Heart right ventricle (tissue), 16 donors: Measurements from ENCODE around the gene SCAMP2. TPM values are rescaled to one million over a fixed set of nuclear protein-coding genes. Genes with fewer than 3 reads are reported as not detected.

Experiments
- ATAC-seq, 8 donors: fragments of 200-7000 bp; cut with Tn5 transposase; one replicate each; pipeline ENCODE4 v1.9.1; 2020; ENCODE audit warnings: mild to moderate bottlenecking in 8 of 8, moderate library complexity in 8 of 8, moderate number of reproducible peaks in 1 of 8
- DNase-seq, 2 donors: peaks; one replicate each; pipeline ENCODE4 v3.0.0-alpha.2; 2020
- H3K27ac ChIP-seq, 10 donors: fragments of 200-600 bp; sonication (generic) in 2 of 10; one replicate each; pipeline versions ENCODE4 v1.5.0 to v1.8.0; 2020 to 2022; ENCODE audit warnings: mild to moderate bottlenecking in 3 of 10
- H3K27me3 ChIP-seq, 7 donors: fragments of 200-600 bp; one replicate each; pipeline ENCODE4 v1.8.0; 2021 to 2022; ENCODE audit warnings: mild to moderate bottlenecking in 2 of 7
- H3K36me3 ChIP-seq, 9 donors: fragments of 200-600 bp; sonication (generic) in 1 of 9; one replicate each; pipeline versions ENCODE4 v1.5.0 to v1.8.0; 2020 to 2022; ENCODE audit warnings: mild to moderate bottlenecking in 2 of 9
- H3K4me1 ChIP-seq, 9 donors: fragments of 200-600 bp; sonication (generic) in 1 of 9; one replicate each; pipeline versions ENCODE4 v1.5.0 to v1.8.0; 2020 to 2022; ENCODE audit warnings: mild to moderate bottlenecking in 4 of 9
- H3K4me3 ChIP-seq, 10 donors: fragments of 200-600 bp; sonication (generic) in 2 of 10; one replicate each; pipeline versions ENCODE4 v1.5.0 to v1.8.0; 2020 to 2022; ENCODE audit warnings: mild to moderate bottlenecking in 7 of 10, moderate library complexity in 2 of 10
- H3K9me3 ChIP-seq, 11 donors: fragments of 200-600 bp in 10 of 11; sonication (generic) in 2 of 11; one replicate each; pipeline versions ENCODE4 v1.5.0 to v1.8.0; 2013 to 2022; ENCODE audit warnings: mild to moderate bottlenecking in 2 of 11, control low read depth in 1 of 11, moderate library complexity in 1 of 11
- WGBS, 2 donors: extraction: QIAGEN DNeasy Blood & Tissue Kit; methylation state at CpG; one replicate each; pipeline ENCODE4 v1.1.7; 2013; ENCODE audit warnings: inconsistent platforms in 1 of 2; 5-methylcytosine and 5-hydroxymethylcytosine counted together
- intact Hi-C, 10 donors: fragments of 100-400 bp; cut with DNase I; formaldehyde crosslinking; loops; one replicate each; pipeline versions ENCODE4 v1.11.1 to v1.14.2; 2022
- polyA plus RNA-seq, 2 donors: library from polyadenylated mRNA; stranded (reverse); fragments of 200-250 nt; gene quantifications; one replicate each; pipeline ENCODE4 v1.2.3, GENCODE V29; 2013
- total RNA-seq, 10 donors: library from RNA; stranded (reverse); fragmentation: NEBNext Ultra II Directional in 3 of 10; extraction: Animal tissue kit (Norgen Biotek cat#: 25700) in 3 of 10; gene quantifications; one replicate each; pipeline versions ENCODE4 v1.2.1 to v1.2.4, GENCODE V29; 2021 to 2023
- TF ChIP-seq, protein P1 (sequence below), 9 donors: fragments of 200-600 bp; sonication (generic) in 2 of 9; IDR thresholded peaks; one replicate each; pipeline versions ENCODE4 v1.5.0 to v1.8.0; 2021 to 2022; ENCODE audit warnings: antibody characterized with exemption in 9 of 9, mild to moderate bottlenecking in 5 of 9, moderate library complexity in 1 of 9
- donor health status: Arrhythmogenic right ventricular cardiomyopathy.
- donor health status: ischemic (EF 13 %, LVEDD 7.1; RV severe dilation, severe dysfunction).
- donor health status: healthy with polysubstance abuse.
- donor health status: DM: no; HTN: yes; CAD: no.
- donor health status: DM: no; HTN: no; CAD: no.
- donor health status: ischemic (EF 25% LVEDD 6.9; RV normal size, moderate dysfunction).
- donor health status: ischemic (EF 25% LVEDD 5.7; RV mildly dilated, moderate dysfunction).
- donor health status: healthy.
- donor health status: DM: yes; HTN: yes; CAD: no.
- donor health status: Ischemic cardiomyopathy.
- donor health status: ischemic (EF 35%, LVEDD 5.7; RV mildly dilated, moderate dysfunction).
- donor health status: nonischemic (EF 11% LVEDD 7.7; RV severe dilation, severe dysfunction).
- donor health status: DM: yes; HTN: yes; CAD: no.
- donor health status: PGD.
- donor health status: ischemic (EF 29% LVEDD 5.4; RV normal size, mild dysfunction).
- donor health status: nonischemic (EF 23%, LVEDD 6.1; RV moderate dilation, normal function).

Gene SCAMP2
- total and polyA plus RNA-seq, 12 donors = 28.0 to 76.7 (median 39.1) TPM

DNA sequence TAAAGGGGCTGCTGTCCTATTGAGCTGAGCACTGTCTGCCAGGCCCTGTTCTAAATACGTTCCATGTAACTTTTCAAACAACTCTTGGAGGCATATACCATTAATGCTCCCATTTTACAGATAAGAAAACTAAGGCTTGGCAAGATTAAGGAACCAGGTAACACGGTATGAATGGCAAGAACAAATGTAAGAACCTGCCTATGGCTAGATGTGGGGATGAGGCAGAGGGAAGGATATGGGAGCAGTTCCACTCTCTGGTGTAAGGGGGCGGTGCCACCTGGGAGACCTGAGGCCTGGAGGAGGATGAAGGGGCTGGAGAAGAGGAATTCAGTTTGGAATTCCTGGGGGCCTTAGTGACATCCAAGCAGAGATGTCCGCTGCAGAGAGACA is 64.3 kb downstream of the SCAMP2 start:
- ATAC-seq = no peak

DNA sequence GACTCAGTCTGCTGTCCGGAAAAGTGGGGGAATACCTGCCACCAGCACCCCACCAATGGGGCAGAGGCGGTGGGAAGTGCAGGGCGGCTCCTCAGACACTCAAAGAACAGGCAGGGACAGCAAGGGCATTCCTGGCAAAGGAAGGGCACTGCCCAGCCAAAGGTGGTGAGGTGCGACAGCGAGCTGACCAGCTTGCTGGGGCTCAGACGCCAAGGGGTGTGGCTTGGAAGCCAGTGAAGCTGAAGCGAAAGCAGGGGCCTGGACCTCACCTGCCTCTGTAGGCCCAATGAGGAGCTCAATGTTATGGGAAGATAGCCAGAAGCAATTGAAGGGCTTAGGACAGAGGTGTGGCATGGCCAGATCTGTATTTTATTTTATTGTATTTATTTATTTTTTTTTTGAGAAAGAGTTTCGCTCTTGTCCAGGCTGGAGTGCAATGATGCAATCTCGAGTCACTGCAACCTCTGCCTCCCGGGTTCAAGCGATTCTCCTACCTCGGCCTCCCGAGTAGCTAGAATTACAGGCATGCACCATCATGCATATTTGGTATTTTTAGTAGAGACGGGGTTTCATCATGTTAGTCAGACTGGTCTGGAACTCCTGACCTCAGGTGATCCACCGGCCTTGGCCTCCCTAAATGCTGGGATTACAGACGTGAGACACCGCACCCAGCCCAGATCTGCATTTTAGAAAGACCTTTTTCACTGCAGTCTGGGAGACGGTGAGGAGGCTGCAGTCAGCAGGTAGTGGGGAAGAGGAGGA is 64.9 kb downstream of the SCAMP2 start:
- Histone ChIP-seq H3K4me1 (peaks cover 0 to 8% (median 0%) of the 10 kb centered on the region in 9 donors), H3K9me3 (no peaks in the 10 kb centered on the region), H3K27ac (no peak overlapping the region), H3K27me3 (no peaks in the 10 kb centered on the region), H3K36me3 (peaks cover 0 to 18% (median 10%) of the 10 kb centered on the region in 9 donors), H3K4me3 (no peak overlapping the region)
- intact Hi-C loops = loop anchor here in 2 of 10 donors (5.0 kb wide), 1 partner anchor 36 kb away; no protein-coding TSS in a partner anchor
- DNase-seq = peak in 1 of 2 donors; percentile 62
- peak in 7 of 8 donors; percentile 26 to 43 (median 36) for ATAC-seq
- WGBS, 2 donors = 72 to 77% methylated on average over 18 of the region's 18 CpGs
- TF ChIP-seq, protein P1, sequence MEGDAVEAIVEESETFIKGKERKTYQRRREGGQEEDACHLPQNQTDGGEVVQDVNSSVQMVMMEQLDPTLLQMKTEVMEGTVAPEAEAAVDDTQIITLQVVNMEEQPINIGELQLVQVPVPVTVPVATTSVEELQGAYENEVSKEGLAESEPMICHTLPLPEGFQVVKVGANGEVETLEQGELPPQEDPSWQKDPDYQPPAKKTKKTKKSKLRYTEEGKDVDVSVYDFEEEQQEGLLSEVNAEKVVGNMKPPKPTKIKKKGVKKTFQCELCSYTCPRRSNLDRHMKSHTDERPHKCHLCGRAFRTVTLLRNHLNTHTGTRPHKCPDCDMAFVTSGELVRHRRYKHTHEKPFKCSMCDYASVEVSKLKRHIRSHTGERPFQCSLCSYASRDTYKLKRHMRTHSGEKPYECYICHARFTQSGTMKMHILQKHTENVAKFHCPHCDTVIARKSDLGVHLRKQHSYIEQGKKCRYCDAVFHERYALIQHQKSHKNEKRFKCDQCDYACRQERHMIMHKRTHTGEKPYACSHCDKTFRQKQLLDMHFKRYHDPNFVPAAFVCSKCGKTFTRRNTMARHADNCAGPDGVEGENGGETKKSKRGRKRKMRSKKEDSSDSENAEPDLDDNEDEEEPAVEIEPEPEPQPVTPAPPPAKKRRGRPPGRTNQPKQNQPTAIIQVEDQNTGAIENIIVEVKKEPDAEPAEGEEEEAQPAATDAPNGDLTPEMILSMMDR (IDR thresholded peaks at IDR 0.05) = no peak

More for the DNA sequence above, 64.3 kb downstream of the SCAMP2 start:
- TF ChIP-seq, protein P1 (IDR thresholded peaks at IDR 0.05) = no peak
- H3K36me3 ChIP-seq = peaks cover 0 to 12% (median 5%) of the 10 kb centered on the region in 9 donors
- 61 to 70% methylated on average over 4 of the region's 4 CpGs for WGBS, 2 donors
- intact Hi-C loops = loop anchor here in 2 of 10 donors (5.0 kb wide), 1 partner anchor 37 kb away; no protein-coding TSS in a partner anchor
- peaks cover 0 to 8% (median 0%) of the 10 kb centered on the region in 9 donors for H3K4me1 ChIP-seq
- no peak for DNase-seq
- H3K4me3 ChIP-seq = no peak overlapping the region
- H3K27me3 ChIP-seq = no peaks in the 10 kb centered on the region
- H3K27ac ChIP-seq = no peak overlapping the region
- H3K9me3 ChIP-seq = no peaks in the 10 kb centered on the region

DNA sequence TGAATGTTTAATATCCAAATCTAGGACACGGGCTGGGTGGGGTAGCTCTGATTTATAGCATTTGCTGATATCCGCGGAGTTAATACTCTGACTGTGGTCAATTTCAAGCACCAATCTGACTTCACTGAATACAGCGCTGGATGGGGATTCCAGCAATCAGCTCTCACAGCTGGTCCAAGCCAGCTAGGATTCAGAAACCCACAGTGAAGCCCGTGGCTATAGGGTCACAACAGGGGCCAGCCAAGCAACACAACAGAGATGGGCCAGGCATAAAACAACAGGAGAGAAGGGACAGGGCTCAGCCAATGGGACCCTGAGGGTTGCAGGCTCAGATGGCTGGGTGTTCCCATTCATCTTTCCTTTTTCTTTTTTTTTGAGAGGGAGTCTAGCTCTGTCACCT is 65.9 kb downstream of the SCAMP2 start:
- no peak overlapping the region for H3K4me3 ChIP-seq
- no peaks in the 10 kb centered on the region for H3K27me3 ChIP-seq
- H3K36me3 ChIP-seq = peaks cover 0 to 28% (median 19%) of the 10 kb centered on the region in 9 donors
- intact Hi-C loops = loop anchor here in 2 of 10 donors (5.0 kb wide), 1 partner anchor 35 kb away; no protein-coding TSS in a partner anchor
- no peak for DNase-seq
- ATAC-seq = no peak
- TF ChIP-seq, protein P1 (IDR thresholded peaks at IDR 0.05) = no peak
- H3K27ac ChIP-seq = no peak overlapping the region
- H3K9me3 ChIP-seq = no peaks in the 10 kb centered on the region
- H3K4me1 ChIP-seq = peaks cover 0 to 8% (median 0%) of the 10 kb centered on the region in 9 donors
- WGBS, 2 donors = 65 to 72% methylated on average over 5 of the region's 5 CpGs

DNA sequence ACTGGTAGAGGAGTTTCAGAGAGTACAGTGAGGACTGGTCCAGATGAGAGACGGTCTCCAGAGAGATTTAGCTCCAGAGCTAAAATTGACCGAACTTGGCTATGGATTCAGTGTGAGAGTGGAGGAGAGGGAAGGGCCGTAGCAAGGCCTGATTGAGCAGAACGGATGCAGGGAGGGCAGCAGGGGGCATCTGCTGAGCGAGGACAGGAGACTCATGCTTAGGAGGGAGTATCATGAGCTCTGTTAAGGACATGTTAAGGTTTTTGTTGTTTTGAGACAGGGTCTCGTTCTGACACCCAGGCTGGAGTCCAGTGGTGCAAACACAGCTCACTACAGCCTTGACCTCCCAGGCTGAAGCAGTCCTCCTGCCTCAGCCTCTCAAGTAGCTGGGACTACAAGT is 68.2 kb downstream of the SCAMP2 start:
- H3K4me3 ChIP-seq = no peak overlapping the region
- no peak overlapping the region for H3K27ac ChIP-seq
- no peaks in the 10 kb centered on the region for H3K9me3 ChIP-seq
- 60 to 61% methylated on average over 6 of the region's 6 CpGs for WGBS, 2 donors
- H3K27me3 ChIP-seq = no peaks in the 10 kb centered on the region
- DNase-seq = no peak
- H3K36me3 ChIP-seq = peaks cover 3 to 51% (median 35%) of the 10 kb centered on the region in 9 donors
- intact Hi-C loops = loop anchor here in 3 of 10 donors (5.0 kb wide), 2 partner anchors 33 to 38 kb away; no protein-coding TSS in a partner anchor
- no peak for ATAC-seq
- H3K4me1 ChIP-seq = peaks cover under 1 to 16% (median 5%) of the 10 kb centered on the region in 9 donors
- TF ChIP-seq, protein P1 (IDR thresholded peaks at IDR 0.05) = no peak
